Measurements from ENCODE around the gene COL27A1.

Gene COL27A1

GRCh38 chr9:114300846-114301797 lies 145.8 kb downstream of the COL27A1 start:
- ChIA-PET CTCF (interaction anchor here (1.9 to 2.2 kb wide), 2 partner anchors 10 to 219 kb away, joined by 10 to 12 read pairs; no protein-coding TSS in a partner anchor), POLR2A (no interaction called here)
- TF ChIP-seq CTCF (IDR thresholded peaks at IDR 0.05; ENCODE audit: control extremely low read depth, extremely low read depth, low read depth, missing control alignments), result no peak
- no peak for DNase-seq (ENCODE audit: extremely low spot score)

GRCh38 chr9:114301798-114302565 lies 146.6 kb downstream of the COL27A1 start:
- no peak for DNase-seq (ENCODE audit: extremely low spot score)
- no peak for TF ChIP-seq CTCF (IDR thresholded peaks at IDR 0.05; ENCODE audit: control extremely low read depth, extremely low read depth, low read depth, missing control alignments)
- CTCF ChIA-PET, result no interaction called here
- POLR2A ChIA-PET, result no interaction called here

- POLR2A ChIA-PET, result no interaction called here
- CTCF ChIA-PET, result no interaction called here
- DNase-seq (ENCODE audit: extremely low spot score), result no peak
- TF ChIP-seq CTCF (IDR thresholded peaks at IDR 0.05; ENCODE audit: control extremely low read depth, extremely low read depth, low read depth, missing control alignments), result no peak
Measured at GRCh38 chr9:114302727-114303126, 147.4 kb downstream of the COL27A1 start.

- no peak for DNase-seq (ENCODE audit: extremely low spot score)
- POLR2A ChIA-PET, result no interaction called here
- CTCF ChIA-PET, result interaction anchor here (1.1 to 1.6 kb wide), 3 partner anchors 13 to 226 kb away, joined by 3 to 7 read pairs (median 5); no protein-coding TSS in a partner anchor
- TF ChIP-seq CTCF (IDR thresholded peaks at IDR 0.05; ENCODE audit: control extremely low read depth, extremely low read depth, low read depth, missing control alignments), result no peak
Measured at GRCh38 chr9:114303571-114303970, 148.2 kb downstream of the COL27A1 start.

GRCh38 chr9:114303977-114304376 lies 148.6 kb downstream of the COL27A1 start:
- POLR2A ChIA-PET, result no interaction called here

More at GRCh38 chr9:114303977-114304376, 148.6 kb downstream of the COL27A1 start:
- TF ChIP-seq CTCF (IDR thresholded peaks at IDR 0.05; ENCODE audit: control extremely low read depth, extremely low read depth, low read depth, missing control alignments), result no peak
- no peak for DNase-seq (ENCODE audit: extremely low spot score)
- CTCF ChIA-PET, result interaction anchor here (1.1 to 1.6 kb wide), 4 partner anchors 13 to 226 kb away, joined by 3 to 7 read pairs (median 4); no protein-coding TSS in a partner anchor
